GM12878 (cell line): ENCODE data around the gene RRBP1. TPM values are rescaled to one million over a fixed set of nuclear protein-coding genes. Genes with fewer than 3 reads are reported as not detected.

Experiments
- ATAC-seq: fragments of 200-7000 bp; cut with Tn5 transposase; 3 replicates; pipeline ENCODE4 v1.9.1; 2020; ENCODE audit warnings: mild to moderate bottlenecking, moderate library complexity
- BruUV-seq: library from RNA; stranded (reverse); fragments of 400-500 nt; replicated peaks from 2 replicates; lab custom pipeline; 2021; lab: Mats Ljungman, UMichigan
- CTCF ChIA-PET: fragments of 300-600 bp; sonication (Branson Sonifier 250); formaldehyde crosslinking; extraction: SDS; loops from one replicate; lab custom pipeline; 2021; ENCODE audit warnings: inconsistent platforms; lab: Yijun Ruan, JAX
- POLR2A ChIA-PET: fragments of 350-600 bp; formaldehyde crosslinking; extraction: SDS; loops from one replicate; lab custom pipeline; 2021; ENCODE audit warnings: inconsistent platforms; lab: Charles Lee
- RAD21 ChIA-PET: fragments of 300-600 bp; sonication (Branson Sonifier 250); formaldehyde crosslinking; loops from one replicate; lab custom pipeline; 2023; ENCODE audit warnings: antibody characterized with exemption; ENCODE audit not compliant: unreplicated experiment; lab: Charles Lee
- SMC1A ChIA-PET: fragments of 300-600 bp; sonication (Branson Sonifier 250); formaldehyde crosslinking; loops from one replicate; lab custom pipeline; 2023; ENCODE audit not compliant: unreplicated experiment, uncharacterized antibody; lab: Charles Lee
- DNase-seq: peaks from one replicate; pipeline ENCODE4 v3.0.0-alpha.2; 2011; ENCODE audit warnings: low read depth, low spot score
- FAIRE-seq: peaks from 3 replicates; lab custom pipeline; 2011; peaks lifted over from hg19 to GRCh38; lab: Jason Lieb, UNC
- H2AFZ ChIP-seq: 2 replicates; pipeline ENCODE4 v1.6.0; 2011; ENCODE audit warnings: low read depth, low read length, control low read depth; ENCODE audit not compliant: control insufficient read depth
- H3K27ac ChIP-seq: 2 replicates; pipeline ENCODE4 v1.5.1; 2011; ENCODE audit warnings: control low read depth; ENCODE audit not compliant: control insufficient read depth, insufficient read depth
- H3K27me3 ChIP-seq, 2 experiments: replicated peaks in 1 of 2; 2 replicates each; pipeline versions ENCODE4 v1.6.0 to v1.6.1; 2011; ENCODE audit warnings: low read length in 1 of 2; ENCODE audit not compliant: control insufficient read depth in 2 of 2, insufficient read depth in 2 of 2
- H3K36me3 ChIP-seq, 2 experiments: 2 replicates each; pipeline ENCODE4 v1.5.1; 2011; ENCODE audit warnings: low read length in 1 of 2; ENCODE audit not compliant: control insufficient read depth in 2 of 2, insufficient read depth in 2 of 2
- H3K4me1 ChIP-seq: 2 replicates; pipeline ENCODE4 v1.6.1; 2011; ENCODE audit warnings: mild to moderate bottlenecking, low read length, moderate library complexity, mixed read lengths; ENCODE audit not compliant: control insufficient read depth, insufficient read depth
- H3K4me2 ChIP-seq: 2 replicates; pipeline ENCODE4 v1.6.0; 2011; ENCODE audit warnings: control low read depth; ENCODE audit not compliant: control insufficient read depth, insufficient read depth
- H3K4me3 ChIP-seq: fragments of 200-600 bp; sonication (generic); 2 replicates; pipeline ENCODE4 v1.5.1; 2016
- H3K79me2 ChIP-seq: 2 replicates; pipeline ENCODE4 v1.6.0; 2011; ENCODE audit warnings: low read length; ENCODE audit not compliant: control insufficient read depth, insufficient read depth
- H3K9ac ChIP-seq: 2 replicates; pipeline ENCODE4 v1.8.0; 2011; ENCODE audit warnings: low read length, control low read depth, mixed read lengths; ENCODE audit not compliant: control insufficient read depth, insufficient read depth
- H3K9me3 ChIP-seq: replicated peaks from 3 replicates; pipeline ENCODE4 v1.5.1; 2011; ENCODE audit warnings: mild to moderate bottlenecking, low read length; ENCODE audit not compliant: control insufficient read depth, insufficient read depth
- H4K20me1 ChIP-seq: 2 replicates; pipeline ENCODE4 v1.6.0; 2011; ENCODE audit not compliant: control insufficient read depth, insufficient read depth
- ASH2L ChIP-seq: fragments of 300-600, 200-600 bp; sonication (generic); IDR thresholded peaks from 2 replicates; pipeline ENCODE4 v1.6.1; 2017; ENCODE audit warnings: low read depth, mild to moderate bottlenecking, borderline replicate concordance
- CEBPB ChIP-seq, 2 experiments: fragments of 150-350 bp in 1 of 2; IDR thresholded peaks; 2 replicates each; pipeline ENCODE4 v1.6.1; 2012 to 2014; ENCODE audit warnings: low read depth in 2 of 2, low read length in 2 of 2, borderline replicate concordance in 1 of 2, inconsistent platforms in 1 of 2
- CHD2 ChIP-seq: IDR thresholded peaks from 2 replicates; pipeline ENCODE4 v1.6.1; 2011; ENCODE audit warnings: low read depth, low read length, improper control_type of control experiment, borderline replicate concordance
- ESRRA ChIP-seq: IDR thresholded peaks from 2 replicates; pipeline ENCODE4 v1.6.1; 2012; ENCODE audit warnings: mild to moderate bottlenecking, low read length, improper control_type of control experiment
- HDGF ChIP-seq: fragments of 450-650 bp; IDR thresholded peaks from 2 replicates; pipeline ENCODE4 v1.6.1; 2016; ENCODE audit warnings: antibody characterized with exemption
- KLF5 ChIP-seq: fragments of 450-650 bp; IDR thresholded peaks from 2 replicates; pipeline ENCODE4 v1.6.1; 2014; ENCODE audit warnings: mild to moderate bottlenecking; ENCODE audit not compliant: partially characterized antibody
- NFXL1 ChIP-seq: fragments of 450-650 bp; IDR thresholded peaks from 2 replicates; pipeline ENCODE4 v1.6.1; 2017; ENCODE audit warnings: antibody characterized with exemption, mild to moderate bottlenecking, borderline replicate concordance
- NR2C2 ChIP-seq: IDR thresholded peaks from 2 replicates; pipeline ENCODE4 v1.6.1; 2011; ENCODE audit warnings: borderline replicate concordance, low read depth; ENCODE audit not compliant: control insufficient read depth, insufficient read length
- PKNOX1 ChIP-seq: fragments of 450-650 bp; IDR thresholded peaks from 2 replicates; pipeline ENCODE4 v1.6.1; 2016; ENCODE audit warnings: mild to moderate bottlenecking
- POU2F2 ChIP-seq: IDR thresholded peaks from 3 replicates; pipeline ENCODE4 v1.6.1; 2011; ENCODE audit warnings: low read depth, mild to moderate bottlenecking, low read length, borderline replicate concordance
- RFX5 ChIP-seq: IDR thresholded peaks from 2 replicates; pipeline ENCODE4 v1.6.1; 2011; ENCODE audit warnings: low read depth, low read length, improper control_type of control experiment
- SMC3 ChIP-seq: IDR thresholded peaks from 2 replicates; pipeline ENCODE4 v1.6.1; 2011; ENCODE audit warnings: low read length, improper control_type of control experiment, borderline replicate concordance
- ZBTB40 ChIP-seq: fragments of 450-650 bp; IDR thresholded peaks from 2 replicates; pipeline ENCODE4 v1.6.1; 2016; ENCODE audit warnings: mild to moderate bottlenecking, moderate library complexity, borderline replicate concordance
- ZZZ3 ChIP-seq: IDR thresholded peaks from 2 replicates; pipeline ENCODE4 v1.6.1; 2011; ENCODE audit warnings: low read depth; ENCODE audit not compliant: control insufficient read depth, insufficient read length
- WGBS: methylation state at CpG from one replicate; pipeline ENCODE4 v1.1.6; 2016; ENCODE audit warnings: low lambda C conversion rate; ENCODE audit not compliant: insufficient replicate concordance, insufficient coverage; ENCODE audit errors: missing lambda C conversion rate; 5-methylcytosine and 5-hydroxymethylcytosine counted together
- in situ Hi-C: fragments of 300-500 bp; cut with MboI; formaldehyde crosslinking; loops from 9 replicates; pipeline ENCODE4 v1.14.3; 2018; ENCODE audit warnings: mixed read lengths
- intact Hi-C: fragments of 100-400 bp; cut with micrococcal nuclease; formaldehyde crosslinking; loops from one replicate; pipeline ENCODE4 v1.14.2; 2022; ENCODE audit not compliant: unreplicated experiment
- polyA plus RNA-seq, 11 experiments: library from polyadenylated mRNA; depleted of rRNA in 4 of 11; unstranded in 6 of 11; stranded (reverse) in 5 of 11; fragments of >200 nt; fragmentation: Nextera tagmentation in 4 of 11; fragmentation: Illumina TruSeq in 1 of 11; extraction: Ambion mirVana in 4 of 11; extraction: Trizol in 1 of 11; gene quantifications; 1 replicate in 1 of 11; 2 replicates in 10 of 11; pipeline versions ENCODE4 v1.2.1 to v1.2.3, GENCODE V29; 2011 to 2016; ENCODE audit warnings: inconsistent platforms in 2 of 11, missing spikeins in 2 of 11, low read depth in 1 of 11
- total RNA-seq, 4 experiments: library from RNA; depleted of rRNA in 3 of 4; stranded (reverse); fragments of >200 nt in 3 of 4; fragmentation: Illumina TruSeq in 1 of 4; extraction: Trizol in 1 of 4; gene quantifications; 2 replicates each; pipeline versions ENCODE4 v1.2.1 to v1.2.3, GENCODE V29; 2013 to 2021

RRBP1 gene
- total and polyA plus RNA-seq, 10 of the 15 experiments (the other 5 are each of a cell fraction or from before 2014, with no cell fraction given), result 1.2 to 57.4 (median 24.6) TPM

GRCh38 chr20:17587824-17588223 is 94.2 kb downstream of the RRBP1 start:
- TF ChIP-seq RFX5, result no peak
- no peak for TF ChIP-seq ZZZ3
- TF ChIP-seq POU2F2, result no peak
- TF ChIP-seq PKNOX1, result no peak
- TF ChIP-seq SMC3, result no peak
- TF ChIP-seq NFXL1, result no peak
- Histone ChIP-seq H3K4me2 (no peak overlapping the region), H3K4me3 (no peak overlapping the region), H4K20me1 (no peaks in the 10 kb centered on the region), H3K9ac (no peak overlapping the region), H3K27me3 (no peaks in the 10 kb centered on the region), H3K27ac (no peak overlapping the region), H3K9me3 (no peaks in the 10 kb centered on the region), H2AFZ (no peak overlapping the region), H3K4me1 (no peaks in the 10 kb centered on the region), H3K79me2 (no peaks in the 10 kb centered on the region; the same call in 1 of the 2 replicates), H3K36me3 (no peaks in the 10 kb centered on the region)
- ChIA-PET CTCF (no interaction called here), SMC1A (interaction anchor here (0.9 kb wide), 1 partner anchor 17 kb away, joined by 3 read pairs; no protein-coding TSS in a partner anchor), POLR2A (no interaction called here), RAD21 (interaction anchor here (0.6 kb wide), 1 partner anchor 89 kb away, joined by 3 read pairs; no protein-coding TSS in a partner anchor)
- intact Hi-C loops (no loop called here), in situ Hi-C loops (no loop called here)
- no TSS peak for BruUV-seq
- 45% methylated on average over 3 of the region's 3 CpGs for WGBS
- ATAC-seq (no peak), FAIRE-seq (no peak), DNase-seq (no peak)

- Histone ChIP-seq H3K4me1 (no peaks in the 10 kb centered on the region), H3K9ac (no peak overlapping the region), H2AFZ (no peak overlapping the region), H3K4me2 (no peak overlapping the region), H3K4me3 (no peak overlapping the region), H3K9me3 (no peaks in the 10 kb centered on the region), H4K20me1 (no peaks in the 10 kb centered on the region), H3K79me2 (no peaks in the 10 kb centered on the region; the same call in 1 of the 2 replicates), H3K27ac (no peak overlapping the region), H3K36me3 (no peaks in the 10 kb centered on the region), H3K27me3 (no peaks in the 10 kb centered on the region)
- no peak for DNase-seq
- ChIA-PET RAD21 (interaction anchor here (0.6 kb wide), 1 partner anchor 90 kb away, joined by 3 read pairs; no protein-coding TSS in a partner anchor), POLR2A (no interaction called here), CTCF (no interaction called here), SMC1A (interaction anchor here (0.9 kb wide), 1 partner anchor 16 kb away, joined by 3 read pairs; no protein-coding TSS in a partner anchor)
- FAIRE-seq, result no peak
- no TSS peak for BruUV-seq
- no peak for ATAC-seq
- in situ Hi-C loops (no loop called here), intact Hi-C loops (no loop called here)
- 87% methylated on average over 1 of the region's 1 CpG for WGBS
- TF ChIP-seq ESRRA (no peak), HDGF (no peak), KLF5 (no peak), ASH2L (no peak), CHD2 (no peak), ZBTB40 (no peak), CEBPB (IDR thresholded peaks at IDR 0.05; ENCODE audit: borderline replicate concordance in 1 of 2, low read depth in 2 of 2, low read length in 2 of 2) (no peak), NR2C2 (no peak)
These were observed 94.9 kb downstream of the RRBP1 start for GRCh38 chr20:17587148-17587547.
